Activated CD8-positive, alpha-beta T cell treated with anti-CD3 and anti-CD28 coated beads for 36 hours (primary cell): Measurements from ENCODE around the gene RASGRF1. TPM values are rescaled to one million over a fixed set of nuclear protein-coding genes. Genes with fewer than 3 reads are reported as not detected.

Source experiments
- ATAC-seq: fragments of 200-7000 bp; cut with Tn5 transposase; one replicate; pipeline ENCODE4 v1.10.0; 2021; ENCODE audit warnings: mild to moderate bottlenecking, moderate library complexity
- CTCF ChIA-PET: fragments of 350-600 bp; sonication (Branson Sonifier 250); formaldehyde crosslinking; loops from one replicate; lab custom pipeline; 2021; ENCODE audit warnings: antibody characterized with exemption; lab: Charles Lee
- POLR2A ChIA-PET: fragments of 350-600 bp; sonication (Branson Sonifier 250); formaldehyde crosslinking; loops from one replicate; lab custom pipeline; 2021; ENCODE audit warnings: antibody characterized with exemption; lab: Charles Lee
- DNase-seq: peaks from one replicate; pipeline ENCODE4 v3.0.0-alpha.2; 2020
- H3K27ac Mint-ChIP-seq: one replicate; pipeline ENCODE4 v1.8.0; 2021; ENCODE audit warnings: mild to moderate bottlenecking, mixed read lengths
- H3K27me3 Mint-ChIP-seq: one replicate; pipeline ENCODE4 v1.8.0; 2021; ENCODE audit warnings: mixed read lengths
- H3K36me3 Mint-ChIP-seq: one replicate; pipeline ENCODE4 v1.8.0; 2021; ENCODE audit warnings: low read depth, mixed read lengths
- H3K4me1 Mint-ChIP-seq: one replicate; pipeline ENCODE4 v1.8.0; 2021; ENCODE audit warnings: low read depth, mixed read lengths
- H3K4me3 Mint-ChIP-seq: one replicate; pipeline ENCODE4 v1.8.0; 2021; ENCODE audit warnings: mild to moderate bottlenecking, moderate library complexity, mixed read lengths
- H3K9me3 Mint-ChIP-seq: one replicate; pipeline ENCODE4 v1.8.0; 2021; ENCODE audit warnings: mixed read lengths
- CTCF ChIP-seq: fragments of 200-600 bp; IDR thresholded peaks from one replicate; pipeline ENCODE4 v1.8.0; 2022; ENCODE audit warnings: antibody characterized with exemption, mild to moderate bottlenecking
- intact Hi-C: fragments of 100-400 bp; cut with micrococcal nuclease; formaldehyde crosslinking; loops from one replicate; pipeline ENCODE4 v1.10.0; 2022
- total RNA-seq, 2 experiments: library from RNA; stranded (reverse); gene quantifications; one replicate each; pipeline ENCODE4 v1.2.3, GENCODE V29; 2021

RASGRF1 gene
- total RNA-seq, 2 experiments from 2014 or later: not detected

DNA sequence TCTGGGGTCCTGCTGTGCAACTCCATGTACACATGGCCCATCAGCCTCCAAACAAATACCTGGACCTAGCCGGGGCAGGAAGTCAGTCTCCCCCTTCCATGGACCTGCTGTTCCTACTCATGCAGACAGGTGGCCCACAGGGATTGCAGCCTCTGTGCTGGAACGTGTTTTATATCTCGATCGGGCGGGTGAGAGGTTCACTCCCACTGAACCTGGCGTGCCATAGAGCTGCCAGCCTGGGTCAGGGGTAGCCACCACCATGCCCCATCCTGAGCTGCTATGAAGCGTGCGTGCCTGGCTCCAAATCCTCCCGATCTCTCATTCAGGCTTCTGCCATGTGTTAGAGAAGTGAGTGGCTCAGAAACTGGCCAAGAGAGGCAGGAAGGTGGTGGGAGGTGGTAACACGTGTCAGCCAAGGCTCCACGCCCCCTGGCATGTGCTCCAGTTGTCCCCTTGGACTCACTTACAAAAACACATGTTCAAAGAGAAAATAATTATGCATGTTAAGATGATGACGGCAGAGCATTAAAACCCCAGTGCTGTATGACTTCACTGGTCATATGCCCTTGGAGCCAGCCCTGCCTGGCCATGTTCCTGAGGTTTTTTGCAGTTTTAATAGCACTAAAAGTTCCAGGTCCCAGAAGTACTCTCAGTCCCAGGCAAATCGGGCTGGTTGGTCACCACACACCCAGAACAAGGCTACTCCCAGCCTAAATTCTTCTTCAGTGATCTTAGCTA lies 176.4 kb downstream of the RASGRF1 start:
- Mint-ChIP-seq H3K27ac (no peak overlapping the region), H3K36me3 (peaks cover 43% of the 10 kb centered on the region), H3K27me3 (no peaks in the 10 kb centered on the region), H3K9me3 (no peaks in the 10 kb centered on the region), H3K4me1 (peaks cover 11% of the 10 kb centered on the region), H3K4me3 (no peak overlapping the region)
- intact Hi-C loops: no loop called here
- POLR2A ChIA-PET: interaction anchor here (0.5 kb wide), 1 partner anchor 11 kb away, joined by 3 read pairs; no protein-coding TSS in a partner anchor
- CTCF ChIA-PET: interaction anchor here (0.7 to 1.1 kb wide), 3 partner anchors 65 to 270 kb away, joined by 3 read pairs; no protein-coding TSS in a partner anchor
- DNase-seq: no peak
- ATAC-seq: no peak
- TF ChIP-seq CTCF: no peak

GRCh38 chr15:78913012-78913411 lies 177.6 kb downstream of the RASGRF1 start:
- intact Hi-C loops: no loop called here
- POLR2A ChIA-PET: interaction anchor here (0.6 kb wide), 1 partner anchor 13 kb away, joined by 3 read pairs; no protein-coding TSS in a partner anchor
- no peak overlapping the region for H3K27ac Mint-ChIP-seq

DNA sequence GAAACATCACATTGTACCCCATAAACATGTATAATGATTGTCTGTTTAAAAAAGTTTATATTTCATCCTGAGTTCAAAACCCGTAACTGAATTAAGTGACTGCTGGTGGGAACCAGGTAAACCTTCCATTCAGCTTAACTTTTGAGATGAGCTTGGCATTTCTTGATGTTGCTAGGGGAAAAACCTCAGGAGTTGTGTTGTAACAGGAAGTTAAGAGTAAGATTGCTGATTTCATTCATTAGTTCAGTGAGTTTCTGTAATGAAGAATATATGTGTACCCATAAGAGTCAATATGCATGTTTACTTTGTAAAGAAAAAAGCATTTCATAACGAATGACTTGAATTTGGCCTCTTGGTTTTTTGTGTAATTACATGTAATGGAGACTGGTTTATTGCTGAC lies 178.3 kb downstream of the RASGRF1 start:
- TF ChIP-seq CTCF: no peak
- H3K27me3 Mint-ChIP-seq: no peaks in the 10 kb centered on the region
- intact Hi-C loops: no loop called here
- ATAC-seq: no peak
- CTCF ChIA-PET: interaction anchor here (2.4 kb wide), 1 partner anchor 272 kb away, joined by 8 read pairs; no protein-coding TSS in a partner anchor
- peak overlapping the region; percentile 39 for H3K27ac Mint-ChIP-seq
- peaks cover 41% of the 10 kb centered on the region for H3K36me3 Mint-ChIP-seq
- no peaks in the 10 kb centered on the region for H3K9me3 Mint-ChIP-seq
- DNase-seq: no peak
- H3K4me3 Mint-ChIP-seq: no peak overlapping the region
- POLR2A ChIA-PET: interaction anchor here (0.6 kb wide), 1 partner anchor 12 kb away, joined by 3 read pairs; no protein-coding TSS in a partner anchor
- H3K4me1 Mint-ChIP-seq: peaks cover 11% of the 10 kb centered on the region

More at GRCh38 chr15:78913012-78913411, 177.6 kb downstream of the RASGRF1 start:
- ATAC-seq (no peak), DNase-seq (no peak)
- no peaks in the 10 kb centered on the region for H3K9me3 Mint-ChIP-seq
- CTCF ChIA-PET: interaction anchor here (1.0 kb wide), 1 partner anchor 113 kb away, joined by 3 read pairs; no protein-coding TSS in a partner anchor
- no peak overlapping the region for H3K4me3 Mint-ChIP-seq
- H3K27me3 Mint-ChIP-seq: no peaks in the 10 kb centered on the region
- TF ChIP-seq CTCF: no peak
- peaks cover 11% of the 10 kb centered on the region for H3K4me1 Mint-ChIP-seq
- peaks cover 43% of the 10 kb centered on the region for H3K36me3 Mint-ChIP-seq

DNA sequence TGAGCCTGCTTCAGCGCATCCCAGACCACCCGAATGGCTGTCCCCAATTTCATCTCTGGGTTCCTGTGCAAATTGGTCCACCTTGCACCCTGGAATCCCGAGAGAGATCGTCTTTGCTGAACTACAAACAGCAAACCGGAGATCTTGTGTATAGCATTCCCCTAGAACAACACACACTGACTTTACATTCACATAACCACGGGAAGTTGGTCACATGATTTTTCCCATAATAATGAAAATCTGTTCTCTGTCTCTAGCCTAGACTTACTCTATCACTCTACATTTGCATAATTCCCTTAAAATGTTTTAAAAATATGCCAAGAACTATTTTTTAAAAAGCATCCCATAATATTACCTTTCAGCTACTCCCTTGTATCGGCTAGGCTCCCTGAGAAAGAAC lies 180.3 kb downstream of the RASGRF1 start:
- no peak for DNase-seq
- H3K36me3 Mint-ChIP-seq: peaks cover 48% of the 10 kb centered on the region
- POLR2A ChIA-PET: interaction anchor here (0.8 kb wide), 1 partner anchor 9 kb away, joined by 3 read pairs; no protein-coding TSS in a partner anchor
- H3K9me3 Mint-ChIP-seq: no peaks in the 10 kb centered on the region
- H3K27ac Mint-ChIP-seq: no peak overlapping the region
- peaks cover 11% of the 10 kb centered on the region for H3K4me1 Mint-ChIP-seq
- TF ChIP-seq CTCF: no peak
- CTCF ChIA-PET: interaction anchor here (0.6 to 4.1 kb wide), 14 partner anchors 8 to 274 kb away, joined by 3 to 32 read pairs (median 4); no protein-coding TSS in a partner anchor
- H3K4me3 Mint-ChIP-seq: no peak overlapping the region
- no peak for ATAC-seq
- H3K27me3 Mint-ChIP-seq: no peaks in the 10 kb centered on the region
- intact Hi-C loops: no loop called here

Other genes with a start within 250 kb of the RASGRF1 start
- gene MORF4L1, start 217.9 kb downstream of the RASGRF1 start, total RNA-seq: 100 to 1,000 TPM; 236 to 247 TPM
- 10 to 100 TPM; 13.2 to 14.1 TPM for gene CTSH, start 145.7 kb downstream of the RASGRF1 start, total RNA-seq
- not detected for gene ANKRD34C, start 191.9 kb upstream of the RASGRF1 start, total RNA-seq
- 10 to 100 TPM; 40.1 to 41.4 TPM for gene TMED3, start 220.3 kb upstream of the RASGRF1 start, total RNA-seq